GM12891 (cell line): ENCODE data around the gene TTLL3.
A peak's percentile ranks its signal among the peaks of the same experiment; 100 is the strongest.
"Not testable (repeated sequence)": the region's sequence is repeated elsewhere in the genome, so short reads cannot be mapped to it uniquely, and the experiment has no call there.

Experiments used
- DNase-seq: peaks from one replicate; pipeline ENCODE4 v3.0.0; 2011; ENCODE audit warnings: low spot score; ENCODE audit not compliant: insufficient read length
- FAIRE-seq: peaks from 2 replicates; lab custom pipeline; 2011; peaks lifted over from hg19 to GRCh38; lab: Jason Lieb, UNC
- PAX5 ChIP-seq: IDR thresholded peaks from 2 replicates; pipeline ENCODE4 v1.6.1; 2011; ENCODE audit warnings: low read length, moderate library complexity, mild to moderate bottlenecking; ENCODE audit not compliant: insufficient read depth, severe bottlenecking
- POLR2A ChIP-seq: IDR thresholded peaks from 2 replicates; pipeline ENCODE4 v1.6.1; 2011; ENCODE audit warnings: low read depth, low read length, control low read depth
- POLR2AphosphoS5 ChIP-seq: IDR thresholded peaks from 2 replicates; pipeline ENCODE4 v1.6.1; 2011; ENCODE audit warnings: low read depth, low read length, control low read depth
- POU2F2 ChIP-seq: IDR thresholded peaks from 2 replicates; pipeline ENCODE4 v1.6.1; 2011; ENCODE audit warnings: low read depth, mild to moderate bottlenecking, control low read depth, low read length, moderate library complexity
- SPI1 ChIP-seq: IDR thresholded peaks from 2 replicates; pipeline ENCODE4 v1.6.1; 2011; ENCODE audit warnings: low read depth, low read length, control low read depth
- TAF1 ChIP-seq: IDR thresholded peaks from 2 replicates; pipeline ENCODE4 v1.6.1; 2011; ENCODE audit warnings: low read depth, low read length, control low read depth

TTLL3 gene

DNA sequence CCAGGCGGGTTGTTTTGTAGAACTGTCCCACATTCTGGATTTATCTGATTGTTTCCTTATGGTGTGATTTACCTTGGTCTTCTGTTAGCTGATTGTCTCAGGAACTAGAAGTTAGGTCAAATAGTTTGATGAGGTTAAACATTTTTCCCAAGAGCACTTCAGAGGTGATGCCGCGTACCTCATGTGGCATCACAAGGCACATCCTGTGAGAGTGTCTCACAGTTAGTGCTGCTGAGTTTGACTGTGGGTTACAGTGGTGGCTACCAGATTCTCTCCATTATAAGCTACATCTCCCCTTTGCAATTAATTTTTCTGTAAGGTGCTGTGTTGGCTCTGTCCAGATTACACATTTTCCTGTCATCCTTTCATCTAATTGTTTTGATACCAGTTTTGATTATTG is 21.2 kb downstream of the TTLL3 start:
- FAIRE-seq (no peak), DNase-seq (no peak)
- no peak for TF ChIP-seq POLR2A
- TF ChIP-seq SPI1: no peak
- no peak for TF ChIP-seq PAX5
- no peak for TF ChIP-seq POLR2AphosphoS5
- TF ChIP-seq POU2F2: no peak
- TF ChIP-seq TAF1: no peak

DNA sequence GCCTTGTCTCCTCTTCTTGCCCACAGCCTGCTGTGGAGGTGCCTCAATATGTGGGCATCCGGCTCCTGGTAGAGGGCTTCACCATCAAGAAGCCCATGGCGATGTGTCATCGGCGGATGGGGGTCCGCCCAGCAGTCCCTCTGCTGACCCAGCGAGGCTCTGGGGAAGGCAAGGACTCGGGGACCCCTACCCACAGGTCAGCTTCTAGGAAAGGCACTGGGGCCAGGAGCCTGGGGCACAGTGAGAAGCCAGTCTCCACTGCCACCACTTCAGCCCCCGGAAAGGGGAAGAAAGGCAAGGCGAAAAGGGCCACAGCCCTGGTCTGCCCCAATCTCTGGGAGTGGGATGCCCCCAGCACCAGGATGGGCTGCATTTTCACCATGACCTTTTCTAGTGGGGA is 23.0 kb downstream of the TTLL3 start:
- no peak for FAIRE-seq
- DNase-seq: no peak
- TF ChIP-seq POU2F2: no peak
- no peak for TF ChIP-seq SPI1
- TF ChIP-seq TAF1: no peak
- TF ChIP-seq POLR2A: no peak
- TF ChIP-seq POLR2AphosphoS5: no peak
- no peak for TF ChIP-seq PAX5

DNA sequence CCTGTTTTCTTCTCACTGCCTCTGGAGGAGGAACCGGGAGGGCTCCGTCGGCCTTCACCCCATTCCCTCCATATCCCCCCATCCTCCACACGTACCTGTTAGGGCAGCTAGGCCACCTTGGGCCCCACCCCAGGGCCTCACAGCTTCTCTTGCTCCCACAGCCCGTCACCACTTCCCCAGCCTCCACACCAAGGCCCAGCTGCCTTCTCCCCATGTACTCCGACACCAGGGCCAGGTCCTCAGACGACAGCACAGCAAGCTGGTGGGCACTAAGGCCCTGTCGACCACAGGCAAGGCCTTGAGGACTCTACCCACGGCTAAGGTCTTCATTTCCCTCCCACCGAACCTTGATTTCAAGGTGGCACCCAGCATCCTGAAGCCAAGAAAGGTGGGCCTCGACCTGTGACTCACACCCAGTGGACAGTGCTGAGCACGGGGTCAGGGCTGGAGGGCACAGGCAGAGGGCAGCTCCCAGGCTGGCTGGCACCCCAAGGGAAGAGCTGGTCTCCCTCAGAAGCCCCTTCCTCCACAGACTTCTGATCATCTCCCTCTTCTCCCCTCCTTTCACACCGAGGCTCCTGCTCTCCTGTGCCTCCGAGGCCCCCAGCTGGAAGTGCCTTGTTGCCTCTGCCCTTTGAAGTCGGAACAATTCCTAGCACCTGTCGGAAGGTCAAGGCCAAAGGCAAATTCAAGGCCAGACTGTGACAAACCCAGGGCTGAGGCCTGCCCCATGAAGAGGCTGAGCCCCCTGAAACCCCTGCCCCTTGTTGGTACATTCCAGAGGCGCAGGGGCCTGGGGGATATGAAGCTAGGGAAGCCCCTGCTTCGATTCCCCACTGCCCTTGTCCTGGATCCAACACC is 24.7 kb downstream of the TTLL3 start:
- TF ChIP-seq POLR2AphosphoS5 (no peak), POU2F2 (no peak), SPI1 (no peak), PAX5 (no peak), POLR2A (no peak), TAF1 (no peak)
- no peak for DNase-seq
- FAIRE-seq: no peak

DNA sequence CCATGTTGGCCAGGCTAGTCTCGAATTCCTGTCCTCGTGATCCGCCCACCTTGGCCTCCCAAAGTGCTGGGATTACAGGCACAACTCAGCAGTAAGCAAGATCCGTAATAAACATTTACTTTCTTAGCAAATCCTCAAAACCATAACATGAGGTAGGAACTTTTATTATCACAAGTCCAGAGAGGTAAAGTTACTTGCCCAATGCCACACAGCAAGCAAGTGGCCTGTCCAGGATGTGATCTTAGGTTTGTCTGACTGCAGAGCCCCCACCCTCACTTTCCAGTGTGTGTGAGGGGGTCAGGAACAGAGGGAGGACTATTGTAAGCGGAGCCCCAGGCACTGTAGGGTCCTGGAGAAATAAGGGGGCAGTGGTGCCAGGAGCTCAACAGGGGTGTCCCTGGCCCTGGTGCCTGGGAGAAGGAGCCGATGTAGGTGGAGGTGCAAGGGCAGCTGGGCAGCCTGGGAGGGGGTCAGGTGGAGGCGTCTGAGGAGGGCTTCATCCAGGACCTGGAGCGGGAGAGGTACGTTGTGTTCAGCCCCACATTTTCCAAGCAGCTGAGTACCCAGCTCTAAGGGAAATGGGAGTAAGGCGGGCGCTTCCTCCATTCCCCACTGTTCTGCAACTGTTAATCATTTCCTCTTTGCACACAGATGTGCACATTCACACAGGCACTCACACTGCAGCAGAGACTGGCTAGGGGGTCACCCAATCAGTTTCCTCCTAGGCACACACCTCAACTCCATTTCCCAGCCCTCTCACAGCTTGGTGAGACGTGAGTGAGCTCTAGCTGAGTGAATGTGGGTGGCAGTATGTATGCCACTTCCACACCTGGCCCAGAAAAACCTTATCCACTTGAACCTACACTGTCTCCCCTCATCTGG is 27.9 kb downstream of the TTLL3 start:
- DNase-seq (no peak), FAIRE-seq (no peak)
- no peak for TF ChIP-seq TAF1

DNA sequence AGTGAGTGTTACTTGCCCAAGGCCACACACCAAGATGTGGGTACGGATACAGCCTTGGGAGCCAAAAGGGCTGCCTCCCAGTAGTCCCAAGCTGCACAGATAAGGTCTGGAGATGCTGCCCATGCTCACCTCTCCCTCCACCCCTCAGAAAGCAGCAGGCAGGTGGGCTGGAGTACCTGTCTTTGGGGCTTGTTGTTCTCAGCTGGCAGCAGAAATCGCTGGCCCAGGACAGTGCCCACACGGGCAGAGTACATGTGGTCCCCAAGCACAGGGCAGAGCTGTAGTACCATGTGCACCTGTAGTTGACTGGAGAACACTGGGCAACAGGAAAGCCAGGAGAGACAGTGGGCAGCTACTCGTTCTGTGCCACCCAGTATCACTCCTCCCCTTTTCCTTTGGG is 28.8 kb downstream of the TTLL3 start:
- FAIRE-seq: no peak

DNA sequence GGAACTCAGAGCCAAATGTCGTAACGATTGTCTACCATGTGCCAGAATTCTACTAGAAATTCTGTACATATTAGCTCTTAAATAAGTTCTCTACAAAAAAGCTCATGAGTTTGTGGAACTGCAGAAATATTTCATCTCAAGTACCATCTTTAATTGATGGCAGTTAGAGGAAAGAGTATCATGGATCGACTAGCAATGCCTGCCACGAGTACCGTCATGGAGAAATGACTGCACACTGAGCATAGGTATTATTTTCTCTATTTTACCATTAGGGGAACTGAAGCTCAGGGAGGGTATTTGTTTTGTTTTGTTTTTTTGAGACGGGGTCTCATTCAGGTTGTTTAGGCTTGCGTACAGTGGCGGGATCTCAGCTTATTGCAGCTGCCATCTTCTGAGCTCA is 31.0 kb downstream of the TTLL3 start:
- FAIRE-seq (no peak), DNase-seq (no peak)
- TF ChIP-seq POLR2A (no peak), SPI1 (no peak), POLR2AphosphoS5 (no peak), PAX5 (no peak), TAF1 (no peak), POU2F2 (no peak)

More for the DNA sequence above, 28.8 kb downstream of the TTLL3 start:
- TF ChIP-seq PAX5: no peak
- no peak for TF ChIP-seq TAF1
- no peak for TF ChIP-seq POLR2AphosphoS5
- TF ChIP-seq POLR2A: no peak
- TF ChIP-seq SPI1: no peak
- no peak for DNase-seq

DNA sequence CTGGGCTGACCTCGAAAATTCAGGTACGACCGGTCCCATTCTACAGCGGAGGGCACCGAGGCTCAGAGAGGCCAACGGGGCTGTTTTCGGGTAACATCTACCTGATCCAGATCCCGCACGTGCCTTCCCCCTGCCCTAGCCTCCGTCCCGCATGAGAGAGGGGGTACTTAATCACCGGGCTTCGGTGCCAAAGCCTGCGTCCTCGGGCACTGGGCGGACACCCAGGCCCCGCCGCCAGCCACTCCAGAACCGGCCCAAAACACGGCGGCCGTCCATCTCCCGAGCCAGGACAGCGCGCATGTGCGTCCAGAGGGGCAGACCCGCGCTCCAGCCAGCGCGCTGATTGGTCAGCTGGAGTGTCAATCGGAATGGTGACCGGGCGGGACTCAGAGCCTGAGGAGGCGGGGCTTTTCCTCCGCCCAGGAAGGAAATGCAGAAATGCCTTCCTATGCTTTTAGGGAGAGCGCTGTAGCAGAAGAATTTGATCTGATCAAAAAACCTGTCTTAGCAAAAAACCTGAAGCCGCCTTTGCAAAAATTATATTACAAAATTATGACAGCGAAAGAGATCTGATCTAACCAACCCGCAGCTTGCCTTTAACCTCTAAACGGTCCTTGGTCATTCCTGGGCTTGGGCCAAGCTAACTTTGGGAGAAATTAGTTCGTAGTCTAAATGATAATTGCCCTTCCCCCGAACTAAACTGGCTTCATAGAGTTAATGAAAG is 33.8 kb downstream of the TTLL3 start, which contains the start of gene RPUSD3:
TSS of gene RPUSD3 (minus strand) at position 294 of the 724 bp plus-strand sequence. CDS start at position 276, 18 bp downstream.
- peak; percentile 85 for FAIRE-seq
- DNase-seq: peak; percentile 98
- TF ChIP-seq POLR2A: peak; percentile 42; the same call in 1 of the 2 replicates
- no peak for TF ChIP-seq POU2F2

DNA sequence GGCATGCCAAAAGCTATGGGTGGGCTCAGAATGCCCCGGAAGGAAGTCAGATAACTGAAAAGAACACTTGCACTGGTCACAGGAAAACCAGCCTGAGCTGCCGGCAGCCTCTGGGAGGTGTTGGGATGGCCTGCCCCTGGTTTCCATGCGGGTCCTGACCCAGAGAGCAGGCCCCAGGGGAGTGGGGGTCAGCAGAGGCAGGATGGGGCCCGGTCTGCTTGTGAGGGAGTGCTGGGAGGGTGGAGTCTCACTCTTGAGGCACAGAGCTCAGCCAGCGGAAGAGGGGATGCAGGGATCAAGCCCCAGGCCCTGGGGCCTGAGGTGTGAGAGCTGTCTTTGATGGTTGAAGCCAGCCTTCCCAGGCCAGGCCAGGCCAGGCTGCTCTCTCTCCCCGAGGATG is 36.2 kb downstream of the TTLL3 start:
- FAIRE-seq: no peak
- TF ChIP-seq TAF1: no peak
- no peak for TF ChIP-seq POLR2A
- TF ChIP-seq POLR2AphosphoS5: no peak
- no peak for TF ChIP-seq SPI1
- TF ChIP-seq PAX5: no peak
- TF ChIP-seq POU2F2: no peak
- DNase-seq: no peak

DNA sequence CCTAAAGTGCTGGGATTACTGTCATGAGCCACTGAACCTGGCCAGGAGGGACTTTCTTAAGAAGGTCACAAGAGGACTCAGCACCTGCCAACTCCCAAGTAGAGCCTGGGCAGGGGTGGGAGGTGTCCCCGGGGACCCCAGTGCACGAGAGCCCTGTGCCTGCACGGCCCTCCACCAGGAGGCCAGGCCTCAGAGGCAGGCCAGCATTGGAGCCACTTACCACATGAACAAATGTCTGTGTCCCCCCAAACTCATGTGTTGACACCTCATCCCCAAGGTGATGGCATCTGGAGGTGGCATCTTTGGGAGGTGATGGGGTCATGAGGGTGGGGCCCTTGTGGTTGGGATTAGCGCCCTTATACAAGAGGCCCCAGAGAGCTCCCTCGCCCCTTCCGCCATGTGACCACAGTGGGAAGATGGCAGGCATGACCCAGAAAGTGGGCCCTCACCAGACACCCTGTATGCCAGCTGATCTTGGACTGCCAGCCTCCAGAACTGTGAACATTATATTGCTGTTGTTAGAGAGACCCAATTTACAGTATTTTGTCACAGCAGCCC is 36.9 kb downstream of the TTLL3 start:
- no peak for DNase-seq
- no peak for FAIRE-seq
- TF ChIP-seq SPI1 (no peak), POLR2AphosphoS5 (no peak), POLR2A (no peak), PAX5 (no peak), POU2F2 (no peak), TAF1 (no peak)

DNA sequence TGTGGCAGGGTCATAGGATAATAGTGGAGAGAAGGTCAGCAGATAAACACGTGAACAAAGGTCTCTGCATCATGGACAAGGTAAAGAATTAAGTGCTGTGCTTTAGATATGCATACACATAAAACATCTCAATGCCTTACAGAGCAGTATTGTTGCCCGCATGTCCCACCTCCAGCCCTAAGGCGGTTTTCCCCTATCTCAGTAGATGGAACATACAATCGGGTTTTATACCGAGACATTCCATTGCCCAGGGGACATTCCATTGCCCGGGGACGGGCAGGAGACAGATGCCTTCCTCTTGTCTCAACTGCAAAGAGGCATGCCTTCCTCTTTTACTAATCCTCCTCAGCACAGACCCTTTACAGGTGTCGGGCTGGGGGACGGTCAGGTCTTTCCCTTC is 37.8 kb downstream of the TTLL3 start:
- not testable (repeated sequence) for FAIRE-seq, DNase-seq

DNA sequence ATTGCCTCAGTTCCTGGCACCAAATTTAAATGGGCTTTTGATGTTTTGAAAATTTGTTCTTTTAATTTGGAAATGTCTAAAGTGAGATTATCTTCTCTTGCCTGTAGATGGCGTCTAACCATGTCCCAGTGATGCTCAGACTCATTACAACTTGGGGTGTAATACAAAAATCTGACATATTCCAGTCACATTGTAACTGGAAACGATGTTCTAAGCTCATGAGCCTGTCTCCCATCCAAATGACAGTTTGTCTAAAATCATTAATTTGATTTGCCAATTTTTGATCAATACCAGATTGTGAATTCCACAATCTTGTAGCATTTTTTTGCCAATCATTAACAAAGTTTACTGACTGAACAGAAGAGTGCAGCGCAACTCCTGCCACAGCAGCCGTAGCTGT is 38.8 kb downstream of the TTLL3 start:
- FAIRE-seq, DNase-seq: not testable (repeated sequence)

DNA sequence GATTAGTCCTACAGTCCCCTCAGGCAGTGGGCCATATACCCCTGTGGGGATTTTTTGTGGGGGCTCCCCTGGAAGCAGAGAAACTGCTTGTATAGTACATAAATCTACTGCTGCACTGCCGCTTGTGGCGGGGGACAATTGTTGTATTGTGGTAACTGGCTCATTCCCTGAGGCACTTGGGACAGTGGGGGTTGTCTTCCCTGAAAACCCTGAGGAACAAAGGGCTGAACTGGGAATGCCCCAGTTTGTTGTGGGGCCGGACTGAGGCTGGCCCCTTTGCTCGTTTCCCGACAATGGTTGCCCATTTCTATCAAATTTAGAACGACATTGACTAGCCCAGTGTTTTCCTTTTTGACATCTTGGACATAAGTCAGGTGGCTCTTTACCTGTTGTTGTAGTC is 41.3 kb downstream of the TTLL3 start:
- FAIRE-seq, DNase-seq: not testable (repeated sequence)

DNA sequence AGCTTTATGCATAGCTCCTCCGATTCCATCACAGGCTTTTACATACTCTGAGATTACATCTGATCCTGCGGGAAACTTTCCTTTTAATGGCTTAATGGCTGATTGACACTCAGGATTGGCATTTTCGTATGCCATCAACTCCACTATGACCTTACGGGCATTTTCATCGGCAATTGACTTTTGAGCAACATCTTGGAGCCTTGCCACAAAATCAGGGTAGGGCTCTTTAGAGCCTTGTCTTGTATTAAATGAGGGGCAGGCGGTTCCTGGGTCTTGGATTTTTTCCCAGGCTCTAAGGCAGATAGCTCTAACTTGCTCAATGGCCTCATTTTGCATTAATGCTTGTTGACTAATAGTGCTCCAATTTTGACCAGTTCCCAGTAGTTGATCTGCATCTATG is 41.9 kb downstream of the TTLL3 start:
- FAIRE-seq, DNase-seq: not testable (repeated sequence)
